GM21447 (cell line): ENCODE measurements around the gene TCF25.
"Not testable (repeated sequence)": the region's sequence is repeated elsewhere in the genome, so short reads cannot be mapped to it uniquely, and the experiment has no call there.

Experiments
- ATAC-seq: cut with Tn5 transposase; IDR thresholded peaks from one replicate; pipeline ENCODE4 v1.9.1; 2021; ENCODE audit not compliant: unreplicated experiment

TCF25 gene

GRCh38 chr16:89873109-89873971 lies at the start of gene TCF25:
Gene TCF25 (plus strand): TSS chr16:89873592. CDS start chr16:89873668, 76 bp downstream.
- ATAC-seq = peak; percentile 41

- not testable (repeated sequence) for ATAC-seq
Observed at GRCh38 chr16:89823824-89824148, 49.6 kb upstream of the TCF25 start.

- ATAC-seq = no peak
Observed at GRCh38 chr16:89826531-89827382, 46.6 kb upstream of the TCF25 start.

- no peak for ATAC-seq
Observed at GRCh38 chr16:89827383-89828198, 45.8 kb upstream of the TCF25 start.

GRCh38 chr16:89828199-89828869 lies 45.1 kb upstream of the TCF25 start, which contains the start of gene SPIRE2:
Gene SPIRE2 (plus strand): TSS chr16:89828475. CDS start chr16:89828551, 76 bp downstream.
- ATAC-seq = no peak

GRCh38 chr16:89828870-89829629 lies 44.3 kb upstream of the TCF25 start:
- no peak for ATAC-seq

GRCh38 chr16:89829630-89830437 lies 43.6 kb upstream of the TCF25 start:
- no peak for ATAC-seq

- no peak for ATAC-seq
Observed at GRCh38 chr16:89831810-89832328, 41.5 kb upstream of the TCF25 start.

- not testable (repeated sequence) for ATAC-seq
Observed at GRCh38 chr16:89833664-89834363, 39.6 kb upstream of the TCF25 start.

GRCh38 chr16:89834813-89835363 lies 38.5 kb upstream of the TCF25 start:
- not testable (repeated sequence) for ATAC-seq

GRCh38 chr16:89836484-89836883 lies 36.9 kb upstream of the TCF25 start:
- not testable (repeated sequence) for ATAC-seq

GRCh38 chr16:89837014-89837546 lies 36.3 kb upstream of the TCF25 start:
- ATAC-seq = no peak

- ATAC-seq = no peak
Observed at GRCh38 chr16:89841275-89841674, 32.1 kb upstream of the TCF25 start.

GRCh38 chr16:89842471-89843408 lies 30.7 kb upstream of the TCF25 start:
- no peak for ATAC-seq

GRCh38 chr16:89843409-89844350 lies 29.7 kb upstream of the TCF25 start:
- no peak for ATAC-seq
